K562 (cell line): Measurements from ENCODE around the gene CPE. TPM values are rescaled to one million over a fixed set of nuclear protein-coding genes. Genes with fewer than 3 reads are reported as not detected.

Experiments used
- ATAC-seq: fragments of 200-7000 bp; cut with Tn5 transposase; 3 replicates; pipeline ENCODE4 v1.9.1; 2020; ENCODE audit warnings: moderate library complexity
- BruUV-seq: library from RNA; stranded (reverse); fragments of 400-500 nt; replicated peaks from 2 replicates; lab custom pipeline; 2021; lab: Mats Ljungman, UMichigan
- CTCF ChIA-PET: fragments of 300-600 bp; formaldehyde crosslinking; extraction: SDS; loops from one replicate; lab custom pipeline; 2021; ENCODE audit warnings: low intra/inter-chr PET ratio; lab: Yijun Ruan, JAX
- POLR2A ChIA-PET: fragments of 300-600, 350-650 bp; sonication (Branson Sonifier 250); formaldehyde crosslinking; extraction: SDS; loops from one replicate; lab custom pipeline; 2021; ENCODE audit warnings: antibody characterized with exemption, inconsistent platforms; lab: Yijun Ruan, JAX
- DNase-seq, 4 experiments: peaks; one replicate each; pipeline versions ENCODE4 v3.0.0 to v3.0.0-alpha.2; 2011 to 2018; ENCODE audit warnings: low spot score in 3 of 4, mixed read lengths in 3 of 4; ENCODE audit errors: extremely low read depth in 1 of 4
- FAIRE-seq: peaks from 2 replicates; lab custom pipeline; 2011; peaks lifted over from hg19 to GRCh38; lab: Jason Lieb, UNC
- H2AFZ ChIP-seq: 2 replicates; pipeline ENCODE4 v1.6.0; 2011; ENCODE audit warnings: low read depth, low read length, control low read depth, inconsistent platforms
- H3K27ac ChIP-seq: fragments of 200-600 bp; 3 replicates; pipeline ENCODE4 v1.8.0; 2011; ENCODE audit warnings: low read depth, mild to moderate bottlenecking, control low read depth, inconsistent platforms, low read length, moderate library complexity, mixed read lengths; ENCODE audit errors: extremely low read depth
- H3K27me3 ChIP-seq, 2 experiments: fragments of 300-600 bp in 1 of 2; 2 replicates in 1 of 2; 3 replicates in 1 of 2; pipeline versions ENCODE4 v1.6.0 to v1.8.0; 2011; ENCODE audit warnings: inconsistent platforms in 2 of 2, low read length in 2 of 2, mild to moderate bottlenecking in 1 of 2, mixed read lengths in 1 of 2, moderate library complexity in 1 of 2; ENCODE audit not compliant: control insufficient read depth in 2 of 2, insufficient read depth in 2 of 2
- H3K36me3 ChIP-seq: fragments of 300-600 bp; 3 replicates; pipeline ENCODE4 v1.8.0; 2011; ENCODE audit warnings: mild to moderate bottlenecking, low read length, inconsistent platforms; ENCODE audit not compliant: control insufficient read depth, insufficient read depth
- H3K4me1 ChIP-seq, 2 experiments: fragments of 200-600 bp in 1 of 2; replicated peaks in 1 of 2; 2 replicates in 1 of 2; 3 replicates in 1 of 2; pipeline versions ENCODE4 v1.5.1 to v1.8.0; 2011; ENCODE audit warnings: inconsistent platforms in 2 of 2, low read length in 2 of 2, mild to moderate bottlenecking in 1 of 2, mixed read lengths in 1 of 2, moderate library complexity in 1 of 2; ENCODE audit not compliant: control insufficient read depth in 2 of 2, insufficient read depth in 2 of 2
- H3K4me2 ChIP-seq: 2 replicates; pipeline ENCODE4 v1.6.1; 2011; ENCODE audit warnings: low read length, control low read depth, inconsistent platforms, mixed read lengths; ENCODE audit not compliant: insufficient read depth
- H3K4me3 ChIP-seq: fragments of 200-600 bp; sonication (generic), shearing (Covaris generic); 2 replicates; pipeline ENCODE4 v1.5.1; 2016; ENCODE audit warnings: control low read depth, inconsistent platforms
- H3K79me2 ChIP-seq: fragments of 200-600 bp; 3 replicates; pipeline ENCODE4 v1.8.0; 2011; ENCODE audit warnings: low read length, inconsistent platforms; ENCODE audit not compliant: control insufficient read depth, insufficient read depth
- H3K9ac ChIP-seq, 2 experiments: 2 replicates each; pipeline versions ENCODE4 v1.6.0 to v1.6.1; 2011; ENCODE audit warnings: low read depth in 2 of 2, low read length in 2 of 2, control low read depth in 1 of 2, inconsistent platforms in 1 of 2, mild to moderate bottlenecking in 1 of 2, mixed read lengths in 1 of 2; ENCODE audit not compliant: insufficient read depth in 1 of 2
- H3K9me1 ChIP-seq: one replicate; pipeline ENCODE4 v1.6.0; 2011; ENCODE audit warnings: inconsistent platforms, mild to moderate bottlenecking, low read length, moderate library complexity; ENCODE audit not compliant: control insufficient read depth, insufficient read depth
- H3K9me3 ChIP-seq: replicated peaks from 2 replicates; pipeline ENCODE4 v1.5.1; 2011; ENCODE audit warnings: low read depth, low read length, inconsistent platforms; ENCODE audit not compliant: control insufficient read depth, insufficient read depth
- H4K20me1 ChIP-seq: replicated peaks from 2 replicates; pipeline ENCODE4 v1.6.1; 2011; ENCODE audit warnings: low read length, inconsistent platforms, mixed read lengths; ENCODE audit not compliant: control insufficient read depth, insufficient read depth
- MCM2 ChIP-seq: fragments of 450-650 bp; IDR thresholded peaks from 2 replicates; pipeline ENCODE4 v1.6.1; 2017; ENCODE audit warnings: low read depth, mild to moderate bottlenecking
- WGBS: fragments of 100-300 bp; shearing (Covaris generic); methylation state at CpG from one replicate; pipeline ENCODE4 v1.1.6; 2016; ENCODE audit warnings: low coverage, mixed read lengths; ENCODE audit not compliant: insufficient coverage; ENCODE audit errors: missing lambda C conversion rate; 5-methylcytosine and 5-hydroxymethylcytosine counted together
- in situ Hi-C: fragments of 300-500 bp; cut with MboI; formaldehyde crosslinking; loops from 4 replicates; pipeline ENCODE4 v1.15.0; 2018; ENCODE audit warnings: inconsistent platforms, mixed read lengths
- intact Hi-C: fragments of 100-400 bp; cut with micrococcal nuclease; formaldehyde crosslinking; loops from 2 replicates; pipeline ENCODE4 v1.14.2; 2022
- polyA plus RNA-seq, 8 experiments: library from polyadenylated mRNA; depleted of rRNA in 4 of 8; stranded (reverse) in 5 of 8; unstranded in 3 of 8; fragments of >200 nt; fragmentation: Nextera tagmentation in 2 of 8; fragmentation: Illumina TruSeq in 1 of 8; extraction: Ambion mirVana in 2 of 8; extraction: Trizol in 1 of 8; gene quantifications; 2 replicates each; pipeline versions ENCODE4 v1.2.1 to v1.2.3, GENCODE V29; 2011 to 2014; ENCODE audit warnings: inconsistent platforms in 1 of 8, missing spikeins in 1 of 8
- total RNA-seq, 7 experiments: library from RNA; depleted of rRNA in 6 of 7; stranded (reverse); fragments of >200 nt in 6 of 7; fragmentation: Illumina TruSeq in 2 of 7; extraction: Trizol in 2 of 7; gene quantifications; 2 replicates each; pipeline versions ENCODE4 v1.2.1 to v1.2.3, GENCODE V29; 2011 to 2021; ENCODE audit warnings: low replicate concordance in 1 of 7
- TF ChIP-seq, protein P1 (sequence below), 2 experiments: IDR thresholded peaks; 2 replicates each; pipeline ENCODE4 v1.6.1; 2012; ENCODE audit warnings: improper control_type of control experiment in 2 of 2, low read depth in 2 of 2, low read length in 2 of 2, borderline replicate concordance in 1 of 2
- TF ChIP-seq, protein P2 (sequence below): sonication (generic); formaldehyde crosslinking; IDR thresholded peaks from 2 replicates; pipeline ENCODE4 v1.8.0; 2022; ENCODE audit warnings: mild to moderate bottlenecking, missing genetic modification reagents
- TF ChIP-seq, protein P3 (sequence below): sonication (generic); formaldehyde crosslinking; IDR thresholded peaks from 2 replicates; pipeline ENCODE4 v1.8.0; 2022; ENCODE audit warnings: mild to moderate bottlenecking, low read depth, missing genetic modification reagents

The CPE gene
- total and polyA plus RNA-seq, 9 of the 15 experiments (the other 6 are each of a cell fraction or from before 2014, with no cell fraction given) = 0.04 to 0.16 (median 0.06) TPM; not detected in 4

DNA sequence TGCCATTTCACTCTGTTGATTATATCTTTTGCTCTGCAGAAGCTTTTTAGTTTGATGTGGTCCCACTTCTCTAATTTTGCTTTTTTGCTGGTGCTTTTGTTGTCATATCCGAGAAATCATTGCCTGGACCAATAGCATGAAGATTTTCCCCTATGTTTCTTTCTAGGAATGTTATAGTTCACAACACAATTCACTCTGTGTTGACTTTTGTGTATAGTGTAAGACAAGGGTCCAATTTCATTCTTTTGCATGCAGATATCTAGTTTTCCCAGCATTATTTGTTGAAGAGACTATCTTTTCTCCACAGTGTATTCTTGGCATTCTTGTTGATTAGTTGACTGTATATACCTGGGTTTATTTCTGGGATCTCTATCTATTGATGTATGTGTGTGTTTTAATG lies 8.3 kb upstream of the CPE start:
- Histone ChIP-seq H3K9me3 (no peaks in the 10 kb centered on the region), H3K9me1 (no peaks in the 10 kb centered on the region), H3K27ac (no peak overlapping the region), H3K4me3 (no peak overlapping the region), H3K36me3 (no peaks in the 10 kb centered on the region), H4K20me1 (no peaks in the 10 kb centered on the region), H3K79me2 (no peaks in the 10 kb centered on the region), H3K27me3 (no peaks in the 10 kb centered on the region; a peak in 1 of 5 replicates), H2AFZ (no peak overlapping the region), H3K9ac (no peak overlapping the region), H3K4me1 (no peaks in the 10 kb centered on the region; a peak in 1 of 5 replicates), H3K4me2 (no peak overlapping the region)
- 0% methylated on average over 1 of the region's 1 CpG for WGBS
- in situ Hi-C loops = no loop called here
- CTCF ChIA-PET = no interaction called here
- ATAC-seq = no peak
- BruUV-seq = no TSS peak
- POLR2A ChIA-PET = no interaction called here
- no peak for DNase-seq
- FAIRE-seq = no peak
- intact Hi-C loops = no loop called here
- no peak for TF ChIP-seq MCM2
- TF ChIP-seq, protein P1, sequence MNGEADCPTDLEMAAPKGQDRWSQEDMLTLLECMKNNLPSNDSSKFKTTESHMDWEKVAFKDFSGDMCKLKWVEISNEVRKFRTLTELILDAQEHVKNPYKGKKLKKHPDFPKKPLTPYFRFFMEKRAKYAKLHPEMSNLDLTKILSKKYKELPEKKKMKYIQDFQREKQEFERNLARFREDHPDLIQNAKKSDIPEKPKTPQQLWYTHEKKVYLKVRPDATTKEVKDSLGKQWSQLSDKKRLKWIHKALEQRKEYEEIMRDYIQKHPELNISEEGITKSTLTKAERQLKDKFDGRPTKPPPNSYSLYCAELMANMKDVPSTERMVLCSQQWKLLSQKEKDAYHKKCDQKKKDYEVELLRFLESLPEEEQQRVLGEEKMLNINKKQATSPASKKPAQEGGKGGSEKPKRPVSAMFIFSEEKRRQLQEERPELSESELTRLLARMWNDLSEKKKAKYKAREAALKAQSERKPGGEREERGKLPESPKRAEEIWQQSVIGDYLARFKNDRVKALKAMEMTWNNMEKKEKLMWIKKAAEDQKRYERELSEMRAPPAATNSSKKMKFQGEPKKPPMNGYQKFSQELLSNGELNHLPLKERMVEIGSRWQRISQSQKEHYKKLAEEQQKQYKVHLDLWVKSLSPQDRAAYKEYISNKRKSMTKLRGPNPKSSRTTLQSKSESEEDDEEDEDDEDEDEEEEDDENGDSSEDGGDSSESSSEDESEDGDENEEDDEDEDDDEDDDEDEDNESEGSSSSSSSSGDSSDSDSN (IDR thresholded peaks at IDR 0.05; ENCODE audit: borderline replicate concordance in 1 of 2, low read depth in 2 of 2, low read length in 2 of 2) = no peak
- TF ChIP-seq, protein P2, sequence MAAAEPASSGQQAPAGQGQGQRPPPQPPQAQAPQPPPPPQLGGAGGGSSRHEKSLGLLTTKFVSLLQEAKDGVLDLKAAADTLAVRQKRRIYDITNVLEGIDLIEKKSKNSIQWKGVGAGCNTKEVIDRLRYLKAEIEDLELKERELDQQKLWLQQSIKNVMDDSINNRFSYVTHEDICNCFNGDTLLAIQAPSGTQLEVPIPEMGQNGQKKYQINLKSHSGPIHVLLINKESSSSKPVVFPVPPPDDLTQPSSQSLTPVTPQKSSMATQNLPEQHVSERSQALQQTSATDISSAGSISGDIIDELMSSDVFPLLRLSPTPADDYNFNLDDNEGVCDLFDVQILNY (CRISPR knock-in tag) = no peak
- TF ChIP-seq, protein P3, sequence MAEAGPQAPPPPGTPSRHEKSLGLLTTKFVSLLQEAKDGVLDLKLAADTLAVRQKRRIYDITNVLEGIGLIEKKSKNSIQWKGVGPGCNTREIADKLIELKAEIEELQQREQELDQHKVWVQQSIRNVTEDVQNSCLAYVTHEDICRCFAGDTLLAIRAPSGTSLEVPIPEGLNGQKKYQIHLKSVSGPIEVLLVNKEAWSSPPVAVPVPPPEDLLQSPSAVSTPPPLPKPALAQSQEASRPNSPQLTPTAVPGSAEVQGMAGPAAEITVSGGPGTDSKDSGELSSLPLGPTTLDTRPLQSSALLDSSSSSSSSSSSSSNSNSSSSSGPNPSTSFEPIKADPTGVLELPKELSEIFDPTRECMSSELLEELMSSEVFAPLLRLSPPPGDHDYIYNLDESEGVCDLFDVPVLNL (CRISPR knock-in tag) = no peak
